ENCODE measurements around the gene ACTR10.

GRCh38 chr14:58198086-58198485 lies 1.9 kb upstream of the ACTR10 start:
- TF ChIP-seq POLR2A (IDR thresholded peaks at IDR 0.05) (no peak), POLR2AphosphoS5 (IDR thresholded peaks at IDR 0.05; ENCODE audit: insufficient read depth in 1 of 2, low read depth in 1 of 2) (no peak)

Data from vagina (tissue), 2 donors.